C4-2B (cell line): Measurements from ENCODE around the gene DDTL.

Source experiments
- H3K27ac ChIP-seq: fragments of 450-650 bp; 2 replicates; pipeline ENCODE4 v1.5.1; 2017
- CTCF ChIP-seq: fragments of 450-650 bp; conservative IDR thresholded peaks from 2 replicates; pipeline ENCODE4 v1.5.1; 2017; ENCODE audit warnings: mild to moderate bottlenecking
- ZFX ChIP-seq: fragments of 450-650 bp; IDR thresholded peaks from 2 replicates; pipeline ENCODE4 v1.6.1; 2017

Gene DDTL

GRCh38 chr22:24009227-24010017, 42.7 kb downstream of the DDTL start:
- TF ChIP-seq ZFX, result no peak
- TF ChIP-seq CTCF, result no peak

GRCh38 chr22:24010018-24010391, 43.3 kb downstream of the DDTL start:
- TF ChIP-seq CTCF (no peak), ZFX (no peak)

More at GRCh38 chr22:24009227-24010017, 42.7 kb downstream of the DDTL start:
- H3K27ac ChIP-seq, result no peak overlapping the region

GRCh38 chr22:24011735-24012068, 45.0 kb downstream of the DDTL start:
- TF ChIP-seq ZFX (no peak; the same call in 1 of the 2 replicates), CTCF (no peak)
- peak overlapping the region; percentile 84 for H3K27ac ChIP-seq

More at GRCh38 chr22:24010018-24010391, 43.3 kb downstream of the DDTL start:
- H3K27ac ChIP-seq, result no peak overlapping the region

- H3K27ac ChIP-seq, result no peak overlapping the region
- no peak for TF ChIP-seq CTCF
- no peak for TF ChIP-seq ZFX
Observed at GRCh38 chr22:24016156-24016555, 49.5 kb downstream of the DDTL start.

GRCh38 chr22:24021304-24021703, 54.6 kb downstream of the DDTL start:
- no peak overlapping the region for H3K27ac ChIP-seq
- TF ChIP-seq ZFX (no peak), CTCF (no peak)
